HEK293 (cell line): ENCODE measurements around the gene KIAA0232.

ENCODE experiments used
- CTCF ChIA-PET: fragments of 350-600 bp; formaldehyde crosslinking; extraction: SDS; loops from one replicate; lab custom pipeline; 2021; ENCODE audit warnings: antibody characterized with exemption; lab: Yijun Ruan, JAX
- POLR2A ChIA-PET: fragments of 300-600 bp; formaldehyde crosslinking; extraction: SDS; loops from one replicate; lab custom pipeline; 2020; ENCODE audit warnings: antibody characterized with exemption, inconsistent platforms; lab: Yijun Ruan, JAX
- H3K27ac ChIP-seq: fragments of 200-500 bp; sonication (Bioruptor generic); 2 replicates; pipeline ENCODE4 v1.5.1; 2014; ENCODE audit warnings: low read depth, low read length, control low read depth, inconsistent platforms; ENCODE audit errors: extremely low read depth
- H3K36me3 ChIP-seq, 2 experiments: fragments of 200-500 bp in 1 of 2; sonication (Bioruptor generic) in 1 of 2; 1 replicate in 1 of 2; 2 replicates in 1 of 2; pipeline ENCODE4 v1.5.1; 2014 to 2017; ENCODE audit warnings: inconsistent platforms in 2 of 2, low read length in 2 of 2; ENCODE audit not compliant: control insufficient read depth in 2 of 2, insufficient read depth in 1 of 2
- H3K4me1 ChIP-seq: fragments of 200-500 bp; sonication (Bioruptor generic); 2 replicates; pipeline ENCODE4 v1.5.1; 2014; ENCODE audit warnings: mild to moderate bottlenecking, low read length, inconsistent platforms; ENCODE audit not compliant: control insufficient read depth, insufficient read depth
- H3K4me3 ChIP-seq: 2 replicates; pipeline ENCODE4 v1.5.1; 2011; ENCODE audit warnings: low read depth, mild to moderate bottlenecking, control low read depth, low read length, moderate library complexity
- H3K9me3 ChIP-seq: fragments of 200-500 bp; sonication (Bioruptor generic); 2 replicates; pipeline ENCODE4 v1.5.1; 2014; ENCODE audit warnings: low read depth, low read length, inconsistent platforms; ENCODE audit not compliant: control insufficient read depth, insufficient read depth
- EGR2 ChIP-seq: fragments of 450-650 bp; formaldehyde crosslinking; IDR thresholded peaks from 2 replicates; pipeline ENCODE4 v1.5.1; 2016; ENCODE audit warnings: low read depth, missing biosample characterization, missing genetic modification characterization
- GLIS1 ChIP-seq: fragments of 450-650 bp; formaldehyde crosslinking; IDR thresholded peaks from 2 replicates; pipeline ENCODE4 v1.5.1; 2016; ENCODE audit warnings: missing biosample characterization, missing genetic modification characterization
- GLIS2 ChIP-seq: fragments of 450-650 bp; formaldehyde crosslinking; IDR thresholded peaks from 2 replicates; pipeline ENCODE4 v1.5.1; 2016; ENCODE audit warnings: missing biosample characterization, missing genetic modification characterization
- KLF10 ChIP-seq: fragments of 450-650 bp; IDR thresholded peaks from 2 replicates; pipeline ENCODE4 v1.5.1; 2018; ENCODE audit warnings: missing biosample characterization, mild to moderate bottlenecking, missing genetic modification characterization
- MEIS1 ChIP-seq: sonication (generic); formaldehyde crosslinking; IDR thresholded peaks from 2 replicates; pipeline ENCODE4 v1.8.1; 2022; ENCODE audit warnings: missing genetic modification reagents, mild to moderate bottlenecking, borderline replicate concordance
- OSR2 ChIP-seq: fragments of 450-650 bp; formaldehyde crosslinking; IDR thresholded peaks from 2 replicates; pipeline ENCODE4 v1.5.1; 2016; ENCODE audit warnings: missing biosample characterization, missing genetic modification characterization
- PRDM1 ChIP-seq: fragments of 450-650 bp; formaldehyde crosslinking; IDR thresholded peaks from 2 replicates; pipeline ENCODE4; 2016; ENCODE audit warnings: missing biosample characterization, missing genetic modification characterization
- PRDM10 ChIP-seq: fragments of 450-650 bp; formaldehyde crosslinking; IDR thresholded peaks from 2 replicates; pipeline ENCODE4 v1.5.1; 2016; ENCODE audit warnings: missing biosample characterization, missing genetic modification characterization
- ZBTB11 ChIP-seq: fragments of 450-650 bp; formaldehyde crosslinking; conservative IDR thresholded peaks from 2 replicates; pipeline ENCODE4 v1.5.1; 2016; ENCODE audit warnings: low read depth, missing biosample characterization, missing genetic modification characterization
- ZBTB17 ChIP-seq: fragments of 450-650 bp; formaldehyde crosslinking; IDR thresholded peaks from 2 replicates; pipeline ENCODE4 v1.5.1; 2016; ENCODE audit warnings: missing biosample characterization, missing genetic modification characterization
- ZBTB20 ChIP-seq: fragments of 450-650 bp; formaldehyde crosslinking; IDR thresholded peaks from 2 replicates; pipeline ENCODE4 v1.5.1; 2016; ENCODE audit warnings: missing biosample characterization, missing genetic modification characterization
- ZBTB48 ChIP-seq: fragments of 450-650 bp; formaldehyde crosslinking; IDR thresholded peaks from 2 replicates; pipeline ENCODE4 v1.5.1; 2016; ENCODE audit warnings: missing biosample characterization, missing genetic modification characterization
- ZBTB8A ChIP-seq: fragments of 450-650 bp; formaldehyde crosslinking; IDR thresholded peaks from 2 replicates; pipeline ENCODE4 v1.5.1; 2016; ENCODE audit warnings: missing biosample characterization, missing genetic modification characterization
- ZFHX2 ChIP-seq: fragments of 450-650 bp; formaldehyde crosslinking; conservative IDR thresholded peaks from 2 replicates; pipeline ENCODE4 v1.5.1; 2016; ENCODE audit warnings: missing biosample characterization, missing genetic modification characterization
- ZIC2 ChIP-seq: fragments of 450-650 bp; formaldehyde crosslinking; IDR thresholded peaks from 2 replicates; pipeline ENCODE4 v1.5.1; 2016; ENCODE audit warnings: missing biosample characterization, missing genetic modification characterization
- ZNF157 ChIP-seq: fragments of 450-650 bp; formaldehyde crosslinking; IDR thresholded peaks from 2 replicates; pipeline ENCODE4 v1.5.1; 2016; ENCODE audit warnings: missing biosample characterization, missing genetic modification characterization
- ZNF335 ChIP-seq: fragments of 450-650 bp; formaldehyde crosslinking; conservative IDR thresholded peaks from 2 replicates; pipeline ENCODE4 v1.5.1; 2016; ENCODE audit warnings: missing biosample characterization, missing genetic modification characterization
- ZNF341 ChIP-seq: fragments of 450-650 bp; formaldehyde crosslinking; IDR thresholded peaks from 2 replicates; pipeline ENCODE4; 2016; ENCODE audit warnings: low read depth, missing biosample characterization, missing genetic modification characterization
- ZNF423 ChIP-seq: fragments of 450-650 bp; formaldehyde crosslinking; IDR thresholded peaks from 2 replicates; pipeline ENCODE4 v1.5.1; 2016; ENCODE audit warnings: missing biosample characterization, missing genetic modification characterization
- ZNF488 ChIP-seq: fragments of 450-650 bp; formaldehyde crosslinking; IDR thresholded peaks from 2 replicates; pipeline ENCODE4 v1.5.1; 2016; ENCODE audit warnings: missing biosample characterization, missing genetic modification characterization
- ZNF571 ChIP-seq: fragments of 450-650 bp; formaldehyde crosslinking; IDR thresholded peaks from 2 replicates; pipeline ENCODE4 v1.5.0; 2017; ENCODE audit warnings: missing biosample characterization, missing genetic modification characterization
- ZNF600 ChIP-seq: fragments of 450-650 bp; formaldehyde crosslinking; IDR thresholded peaks from 2 replicates; pipeline ENCODE4 v1.5.1; 2016; ENCODE audit warnings: missing biosample characterization, missing genetic modification characterization
- ZNF621 ChIP-seq: fragments of 450-650 bp; formaldehyde crosslinking; IDR thresholded peaks from 2 replicates; pipeline ENCODE4 v1.5.1; 2017; ENCODE audit warnings: missing biosample characterization, missing genetic modification characterization
- ZNF639 ChIP-seq: fragments of 450-650 bp; formaldehyde crosslinking; IDR thresholded peaks from 2 replicates; pipeline ENCODE4 v1.5.1; 2016; ENCODE audit warnings: missing biosample characterization, missing genetic modification characterization
- ZNF776 ChIP-seq: fragments of 450-650 bp; formaldehyde crosslinking; IDR thresholded peaks from 2 replicates; pipeline ENCODE4 v1.5.0; 2017; ENCODE audit warnings: missing biosample characterization, missing genetic modification characterization, borderline replicate concordance
- ZNF837 ChIP-seq: fragments of 450-650 bp; formaldehyde crosslinking; IDR thresholded peaks from 2 replicates; pipeline ENCODE4 v1.5.1; 2016; ENCODE audit warnings: missing biosample characterization, missing genetic modification characterization
- ZNF843 ChIP-seq: fragments of 450-650 bp; formaldehyde crosslinking; IDR thresholded peaks from 2 replicates; pipeline ENCODE4 v1.5.1; 2016; ENCODE audit warnings: missing biosample characterization, missing genetic modification characterization

Gene KIAA0232

GRCh38 chr4:6778435-6778834 is 4.1 kb upstream of the KIAA0232 start (continued):
- TF ChIP-seq ZNF621 (tag by site-specific recombination) (no peak), ZNF157 (tag by site-specific recombination) (no peak), ZNF843 (no peak), ZNF571 (tag by site-specific recombination) (no peak)
- TF ChIP-seq, all 188 proteins: peak for 0

GRCh38 chr4:6779667-6780565 is 2.6 kb upstream of the KIAA0232 start:
- CTCF ChIA-PET = interaction anchor here (2.0 kb wide), 1 partner anchor 94 kb away, joined by 8 read pairs; no protein-coding TSS in a partner anchor
- Histone ChIP-seq H3K4me1 (no peaks in the 10 kb centered on the region), H3K4me3 (no peak overlapping the region), H3K36me3 (no peaks in the 10 kb centered on the region), H3K9me3 (no peaks in the 10 kb centered on the region), H3K27ac (no peak overlapping the region)
- POLR2A ChIA-PET = interaction anchor here (1.1 kb wide), 1 partner anchor 207 kb away, joined by 3 read pairs; no protein-coding TSS in a partner anchor
- peak; percentile 90 for TF ChIP-seq ZBTB48 (tag by site-specific recombination)
- 0 out of 2 replicates have a peak, but pooled peaks have one; percentile 38 for TF ChIP-seq PRDM1 (tag by site-specific recombination)
- peak; percentile 54; the same call in 1 of the 2 replicates for TF ChIP-seq ZNF341
- 0 out of 2 replicates have a peak, but pooled peaks have one; percentile 42 for TF ChIP-seq ZNF423
- TF ChIP-seq EGR2 = peak; percentile 57; the same call in 1 of the 2 replicates
- TF ChIP-seq ZNF776 (tag by site-specific recombination) = no peak
- peak; percentile 81 for TF ChIP-seq ZBTB17 (tag by site-specific recombination)
- peak; percentile 64 for TF ChIP-seq GLIS1 (tag by site-specific recombination)
- TF ChIP-seq OSR2 (tag by site-specific recombination) = peak; percentile 90
- peak; percentile 83 for TF ChIP-seq ZIC2 (tag by site-specific recombination)
- TF ChIP-seq ZNF488 (tag by site-specific recombination) = no peak
- 0 out of 2 replicates have a peak, but pooled peaks have one; percentile 35 for TF ChIP-seq ZNF600 (tag by site-specific recombination)
- TF ChIP-seq ZNF837 (tag by site-specific recombination) = no peak
- peak; percentile 60 for TF ChIP-seq ZBTB8A
- 0 out of 2 replicates have a peak, but pooled peaks have one; percentile 26 for TF ChIP-seq GLIS2
- no peak for TF ChIP-seq KLF10
- TF ChIP-seq ZBTB20 (tag by site-specific recombination) = peak; percentile 54; the same call in 1 of the 2 replicates
- TF ChIP-seq ZFHX2 = peak; percentile 60
- peak; percentile 9; the same call in 1 of the 2 replicates for TF ChIP-seq ZNF639 (tag by site-specific recombination)
- peak; percentile 64; the same call in 1 of the 2 replicates for TF ChIP-seq ZNF335 (tag by site-specific recombination)
- TF ChIP-seq PRDM10 (tag by site-specific recombination) = peak; percentile 89
- no peak for TF ChIP-seq ZBTB11 (tag by site-specific recombination)
- TF ChIP-seq MEIS1 = no peak
